Stimulated activated CD8-positive, alpha-beta memory T cell treated with anti-CD3 and anti-CD28 coated beads, Interleukin-7, amount 100 ng/mL, for 24 hours (primary cell): ENCODE measurements around the gene ZNF831.

Source experiments
- DNase-seq: peaks from one replicate; pipeline ENCODE4 v3.0.0-alpha.2; 2020; ENCODE audit warnings: low read depth

The ZNF831 gene

GRCh38 chr20:59214606-59215547, 51.3 kb downstream of the ZNF831 start:
- no peak for DNase-seq

DNA sequence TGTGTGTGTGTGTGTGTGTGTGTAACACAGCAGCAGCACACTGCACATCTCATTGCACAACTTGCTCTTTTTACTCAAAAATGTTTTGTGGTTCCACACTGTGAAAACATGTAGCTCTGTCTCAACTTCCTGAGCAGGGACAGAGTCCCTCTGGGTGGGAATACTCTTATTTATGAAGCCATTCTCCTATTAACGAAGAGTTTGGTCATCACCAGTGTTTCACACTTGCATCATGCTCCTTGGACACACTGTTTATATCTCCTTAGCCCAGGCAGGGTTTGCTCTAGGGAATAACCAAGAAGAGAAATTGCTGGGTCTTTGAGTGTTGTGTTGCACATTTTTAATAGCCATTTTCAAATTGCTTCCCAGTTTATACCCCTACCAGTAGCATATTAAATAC, 53.6 kb downstream of the ZNF831 start:
- no peak for DNase-seq

GRCh38 chr20:59217794-59218280, 54.2 kb downstream of the ZNF831 start:
- no peak for DNase-seq

- no peak for DNase-seq
Observed at GRCh38 chr20:59219211-59219610, 55.6 kb downstream of the ZNF831 start.

DNA sequence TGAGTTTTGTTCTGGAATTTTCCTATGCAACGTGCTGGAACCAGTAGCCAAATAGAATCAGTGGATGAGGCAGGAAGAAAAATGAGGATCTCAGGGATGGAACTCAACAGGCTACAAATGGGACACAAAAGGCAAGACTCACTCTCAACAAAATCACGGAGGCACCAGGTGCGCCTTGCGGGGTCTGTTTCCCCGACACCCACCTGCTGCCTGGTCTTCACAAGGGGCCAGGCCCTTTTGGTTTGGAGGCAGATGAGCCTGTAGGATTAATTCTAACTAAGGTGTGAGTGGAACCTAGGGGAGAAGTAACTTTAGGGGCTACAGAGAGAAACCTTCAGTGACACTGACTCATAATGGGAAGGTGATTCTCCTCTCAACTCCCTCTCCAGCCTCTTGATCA, 56.5 kb downstream of the ZNF831 start:
- no peak for DNase-seq

DNA sequence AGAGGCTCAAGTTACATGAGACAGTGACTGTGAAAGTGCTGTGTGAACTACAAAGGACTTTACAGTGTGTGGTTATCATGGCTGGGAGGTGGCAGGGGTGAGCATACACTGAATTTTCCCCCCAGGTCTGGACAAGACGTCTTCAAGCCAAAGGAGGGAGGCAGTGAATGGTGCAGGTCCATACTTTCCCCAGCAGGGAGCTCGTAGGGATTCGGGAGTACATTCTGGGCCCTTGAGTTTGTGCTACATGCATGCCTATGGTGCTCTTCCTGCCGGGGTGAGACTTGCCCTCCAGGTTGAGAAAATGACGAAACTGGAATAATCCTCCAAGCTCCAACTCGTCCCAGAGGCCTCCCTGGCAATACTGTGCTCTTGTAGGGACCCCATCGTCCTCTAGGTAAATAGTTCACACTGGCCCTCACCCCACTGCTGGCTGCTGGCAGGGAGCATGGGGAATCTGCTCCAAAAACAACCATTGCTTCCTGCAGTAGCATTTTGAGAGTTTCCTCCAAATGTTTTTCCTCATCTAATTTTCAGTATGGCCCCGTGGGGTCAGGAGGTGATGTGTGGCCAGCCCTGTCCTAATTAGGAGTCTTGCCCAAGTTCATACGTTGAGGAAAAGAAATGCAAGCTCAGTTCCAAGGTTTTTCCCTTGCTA, 57.6 kb downstream of the ZNF831 start:
- no peak for DNase-seq

- no peak for DNase-seq
Observed at GRCh38 chr20:59221707-59222252, 58.2 kb downstream of the ZNF831 start.

GRCh38 chr20:59222253-59223181, 58.9 kb downstream of the ZNF831 start:
- DNase-seq = peak; percentile 77

- no peak for DNase-seq
Observed at GRCh38 chr20:59223182-59223601, 59.6 kb downstream of the ZNF831 start.

DNA sequence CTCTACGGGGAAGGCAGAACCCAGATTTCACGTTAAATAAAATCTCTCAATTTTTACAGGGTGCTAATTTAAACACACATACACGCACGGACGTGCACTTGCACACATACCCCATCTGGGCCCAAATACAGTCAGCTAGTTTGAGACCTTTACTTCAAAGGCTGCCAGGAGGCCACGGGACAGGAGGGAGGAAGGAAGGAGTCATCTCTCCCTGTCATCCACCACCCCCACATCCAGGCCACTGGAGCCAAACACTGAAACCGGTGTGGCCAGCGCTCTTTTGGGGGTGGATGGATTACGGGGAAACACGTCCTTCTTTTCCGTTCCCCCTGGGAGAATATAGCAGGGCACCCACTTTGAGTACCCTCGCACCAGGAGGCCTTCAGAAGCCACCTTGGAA, 60.1 kb downstream of the ZNF831 start:
- DNase-seq = no peak

GRCh38 chr20:59224236-59224635, 60.6 kb downstream of the ZNF831 start:
- no peak for DNase-seq

DNA sequence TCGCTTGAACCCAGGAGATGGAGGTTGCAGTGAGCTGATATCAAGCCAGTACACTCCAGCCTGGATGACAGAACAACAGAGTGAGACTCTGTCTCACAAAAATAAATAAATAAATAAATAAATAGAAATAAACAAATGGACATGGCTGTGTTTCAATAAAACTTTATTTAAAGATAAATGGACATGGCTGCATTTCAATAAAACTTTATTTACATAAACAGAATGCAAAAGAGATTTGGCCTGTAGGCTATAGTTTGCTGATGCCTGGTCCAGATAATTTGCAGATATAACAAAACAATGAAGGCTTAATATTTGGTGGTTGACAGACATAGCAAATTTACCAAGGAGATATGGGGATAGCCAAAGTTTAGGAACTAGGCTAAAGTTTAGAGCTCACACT, 66.8 kb downstream of the ZNF831 start:
- DNase-seq = no peak

GRCh38 chr20:59231124-59231804, 67.6 kb downstream of the ZNF831 start:
- no peak for DNase-seq

DNA sequence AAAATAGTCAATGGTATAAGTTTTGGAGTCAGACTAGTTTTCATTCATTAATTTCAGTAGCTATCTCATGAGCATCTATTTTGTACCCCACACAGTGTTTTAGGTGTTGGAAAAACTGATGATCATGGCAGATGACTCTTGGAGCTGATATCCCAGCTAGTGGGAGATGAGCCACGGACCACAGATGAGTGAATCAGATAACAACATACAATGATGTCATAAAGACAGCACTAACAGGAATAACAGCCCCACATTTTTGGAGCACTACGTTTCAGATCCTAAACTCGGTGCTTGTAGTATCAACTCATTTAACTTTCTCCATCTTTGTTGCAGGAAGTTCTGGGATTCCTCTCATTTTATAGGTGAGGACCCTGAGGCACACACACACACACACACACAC, 69.0 kb downstream of the ZNF831 start:
- no peak for DNase-seq

DNA sequence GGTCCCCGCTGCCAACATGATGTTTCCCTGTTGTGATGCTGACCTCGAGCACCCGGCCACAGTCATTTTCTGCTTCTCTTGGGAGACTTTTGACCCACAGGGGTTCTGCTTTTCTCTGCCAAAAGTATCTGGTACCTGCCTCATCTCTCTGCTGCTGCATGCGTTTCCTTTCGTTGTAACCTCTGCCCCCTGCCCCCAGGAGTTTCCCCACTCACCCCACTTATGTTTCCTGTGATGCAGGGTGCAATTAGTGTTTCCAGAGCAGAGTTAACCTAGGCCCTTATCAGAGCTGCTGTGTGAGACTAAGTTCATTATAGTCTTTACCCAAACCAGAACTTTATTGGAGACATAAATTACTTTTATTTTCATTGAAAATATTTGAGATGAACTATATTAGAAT, 71.6 kb downstream of the ZNF831 start:
- DNase-seq = no peak

DNA sequence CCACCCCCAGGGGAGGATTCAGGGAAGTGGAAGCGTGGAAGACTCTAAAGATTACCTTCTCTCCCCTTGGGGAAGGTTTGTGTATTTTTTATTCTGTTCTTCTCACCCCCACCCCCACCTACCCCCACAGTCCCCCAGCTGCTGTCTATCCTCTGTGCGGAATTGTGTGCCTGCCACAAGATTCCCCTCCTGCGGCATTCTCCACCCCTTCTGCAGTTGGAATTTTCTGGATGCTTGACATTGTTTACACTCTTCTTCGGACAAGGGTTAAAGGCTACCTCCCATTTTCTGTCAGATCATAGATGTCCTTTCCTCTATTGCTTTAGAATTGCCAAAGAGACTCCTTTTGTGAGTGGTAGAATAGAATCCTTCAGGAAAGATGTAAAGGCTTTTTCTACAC, 76.4 kb downstream of the ZNF831 start:
- no peak for DNase-seq

GRCh38 chr20:59242714-59243626, 79.3 kb downstream of the ZNF831 start:
- no peak for DNase-seq

GRCh38 chr20:59246691-59247400, 83.2 kb downstream of the ZNF831 start:
- DNase-seq = no peak
